Cardiac septum (tissue), 1 donor: ENCODE measurements around the gene GLDC. TPM values are rescaled to one million over a fixed set of nuclear protein-coding genes. Genes with fewer than 3 reads are reported as not detected.
"Not testable (repeated sequence)": the region's sequence is repeated elsewhere in the genome, so short reads cannot be mapped to it uniquely, and the experiment has no call there.

Source experiments
- DNase-seq: peaks from one replicate; pipeline ENCODE4 v3.0.0-alpha.2; 2020; ENCODE audit warnings: low spot score
- intact Hi-C: fragments of 100-400 bp; cut with DNase I; formaldehyde crosslinking; loops from one replicate; pipeline ENCODE4 v1.14.0; 2022
- long read RNA-seq: library from polyadenylated mRNA; unstranded; transcript quantifications from one replicate; pipeline ENCODE4 v2.0.0, GENCODE V29; 2021
- total RNA-seq: library from RNA; stranded (reverse); fragmentation: NEBNext Ultra II Directional; extraction: Animal tissue kit (Norgen Biotek cat#: 25700); gene quantifications from one replicate; pipeline ENCODE4 v1.2.1, GENCODE V29; 2021
- donor health status: DM: no; HTN: no; CAD: no.

The GLDC gene
- 0.11 TPM for total RNA-seq
- long read RNA-seq, partial matches to known transcripts: 1 of 1 reads
- long read RNA-seq, other reads (novel, unspliced or antisense): 0 of 1 reads

DNA sequence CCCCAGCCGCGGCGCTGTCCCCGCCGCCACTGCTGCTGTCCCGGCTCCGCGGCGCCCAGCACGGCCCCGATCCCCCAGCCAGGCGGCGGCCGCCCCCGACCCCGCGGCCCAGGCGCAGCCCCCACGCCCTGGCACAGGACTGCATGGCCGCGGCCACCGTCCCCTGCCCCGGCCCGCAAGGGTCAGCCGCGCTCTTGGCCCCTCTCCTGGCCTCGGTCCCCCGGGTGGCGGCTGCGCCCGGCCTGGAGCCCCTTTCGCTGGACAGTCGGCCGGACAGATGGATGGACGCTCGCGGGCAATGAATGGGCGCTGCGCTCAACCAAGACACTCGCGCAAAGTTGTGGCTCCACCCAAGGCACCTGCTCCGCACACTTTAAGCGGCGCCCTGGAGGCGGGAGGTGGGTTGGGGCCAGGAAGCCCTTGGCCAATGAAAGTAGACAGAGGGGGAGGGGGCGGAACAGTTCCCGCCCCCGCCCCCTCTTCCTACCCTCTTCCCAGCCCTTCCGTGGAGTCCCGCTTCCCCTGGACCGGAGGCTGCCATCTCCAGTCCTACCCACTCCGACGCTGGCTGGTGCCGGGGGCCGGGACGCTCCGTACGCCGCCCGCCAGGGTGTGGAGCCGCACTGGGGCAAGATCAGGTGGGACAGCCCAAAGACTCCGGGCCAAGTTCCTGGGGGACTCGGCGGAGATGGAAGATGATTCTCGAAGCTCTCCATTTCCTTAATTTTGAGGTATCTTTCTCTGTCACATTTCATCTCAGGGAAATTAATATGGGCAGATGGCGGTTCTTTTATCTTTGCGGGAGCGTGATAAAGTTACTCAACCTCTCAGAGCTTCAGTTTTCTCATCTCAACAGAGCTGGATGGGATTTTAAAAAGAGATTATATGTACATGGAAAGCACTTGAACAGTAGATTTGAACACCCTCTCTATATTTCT lies at the start of gene GLDC:
GLDC (minus strand) TSS at position 375 of the 938 bp plus-strand sequence; CDS start at position 145, 230 bp downstream.
- intact Hi-C loops: no loop called here
- DNase-seq: peak; percentile 75

DNA sequence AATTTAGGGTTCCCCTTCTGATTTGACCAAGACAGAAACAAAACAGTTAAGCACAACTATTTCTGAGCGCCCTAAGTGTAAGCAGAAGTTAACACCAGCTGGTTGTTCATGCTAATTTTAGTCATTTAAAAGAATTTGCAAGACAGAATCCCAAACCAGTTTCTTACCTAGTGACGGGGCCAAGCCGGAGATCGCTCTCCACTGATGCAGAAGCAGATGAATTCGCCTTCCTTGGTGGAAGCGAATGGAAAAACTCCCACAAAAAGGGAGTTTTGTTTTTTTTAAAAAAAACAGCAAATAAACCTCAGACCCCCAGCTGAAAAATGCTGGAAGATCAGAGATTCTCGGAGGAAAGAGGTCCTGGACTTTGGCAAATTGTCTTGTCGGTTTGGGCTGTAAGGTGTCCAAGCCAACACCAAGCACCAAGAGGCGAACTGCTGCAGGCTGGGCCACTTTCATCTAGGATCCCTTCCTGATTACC lies 47.4 kb upstream of the GLDC start:
- DNase-seq: no peak
- intact Hi-C loops: loop anchor here (2.0 kb wide), 1 partner anchor 20 kb away; no protein-coding TSS in a partner anchor

DNA sequence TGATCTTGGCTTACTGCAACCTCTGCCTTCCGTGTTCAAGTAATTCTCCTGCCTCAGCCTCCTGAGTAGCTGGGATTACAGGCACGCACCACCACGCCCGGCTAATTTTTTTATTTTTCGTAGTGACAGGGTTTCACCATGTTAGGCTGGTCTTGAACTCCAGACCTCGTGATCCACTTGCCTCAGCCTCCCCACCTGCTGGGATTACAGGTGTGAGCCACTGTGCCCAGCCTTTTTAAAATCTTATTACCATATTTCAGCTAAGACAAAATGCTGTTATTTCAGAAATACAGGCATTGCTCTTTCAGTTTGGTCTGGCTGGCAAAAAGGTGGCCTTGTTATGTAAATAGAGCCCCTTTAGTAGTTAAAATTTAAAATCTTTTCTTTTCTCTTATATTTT lies 46.9 kb upstream of the GLDC start:
- intact Hi-C loops: loop anchor here (2.0 kb wide), 1 partner anchor 20 kb away; no protein-coding TSS in a partner anchor
- no peak for DNase-seq

DNA sequence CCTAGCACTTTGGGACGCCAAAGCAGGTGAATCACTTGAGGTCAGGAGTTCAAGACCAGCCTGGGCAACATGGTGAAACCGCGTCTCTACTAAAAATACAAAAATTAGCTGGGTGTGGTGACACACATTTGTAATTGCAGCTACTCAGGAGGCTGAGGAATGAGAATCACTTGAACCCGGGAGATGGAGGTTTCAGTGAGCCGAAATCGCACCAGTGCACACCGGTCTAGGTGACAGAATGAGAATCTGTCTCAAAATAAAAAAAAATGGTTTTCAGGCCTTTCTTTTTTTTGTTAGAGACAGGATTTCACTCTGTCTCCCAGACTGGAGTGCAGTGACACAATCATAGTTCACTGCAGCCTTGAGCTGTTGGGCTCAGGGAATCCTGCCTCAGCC lies 45.1 kb upstream of the GLDC start:
- DNase-seq, intact Hi-C loops: not testable (repeated sequence)

DNA sequence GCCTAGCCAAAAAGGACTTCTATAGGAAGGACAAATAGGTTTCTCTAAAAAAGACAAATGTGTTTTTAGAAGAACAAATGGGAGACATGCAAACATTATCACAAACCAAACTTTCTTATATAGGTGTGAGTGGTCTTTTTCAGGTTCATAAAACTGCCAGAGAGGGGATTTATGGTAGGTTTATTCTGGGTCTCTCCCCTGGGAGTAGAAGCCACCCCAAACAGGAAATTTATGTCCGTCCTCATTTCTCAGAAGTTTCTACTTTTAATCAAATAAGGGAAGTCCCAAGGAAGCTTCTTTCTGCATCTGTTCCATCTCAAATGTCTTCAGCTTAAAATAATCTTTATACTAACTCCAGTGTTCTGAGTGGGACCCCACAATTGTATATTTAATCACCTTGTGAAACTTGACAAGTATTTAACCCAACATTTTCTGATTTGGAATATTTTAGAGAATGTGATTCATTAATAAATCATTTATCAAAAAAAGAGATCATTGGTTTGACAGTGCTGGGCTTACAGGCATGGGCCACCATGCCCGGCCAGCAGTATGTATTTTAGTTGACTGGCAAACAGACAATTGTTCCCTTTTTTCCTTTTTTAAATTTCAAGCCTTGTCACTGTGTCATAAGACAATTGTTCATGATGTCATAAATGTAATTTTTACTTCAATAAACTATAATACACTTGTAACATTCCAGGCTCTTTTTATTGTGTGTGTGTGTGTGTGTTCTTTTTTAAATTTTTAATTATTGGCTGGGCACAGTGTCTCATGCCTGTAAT lies 44.6 kb upstream of the GLDC start:
- intact Hi-C loops: no loop called here
- DNase-seq: no peak

DNA sequence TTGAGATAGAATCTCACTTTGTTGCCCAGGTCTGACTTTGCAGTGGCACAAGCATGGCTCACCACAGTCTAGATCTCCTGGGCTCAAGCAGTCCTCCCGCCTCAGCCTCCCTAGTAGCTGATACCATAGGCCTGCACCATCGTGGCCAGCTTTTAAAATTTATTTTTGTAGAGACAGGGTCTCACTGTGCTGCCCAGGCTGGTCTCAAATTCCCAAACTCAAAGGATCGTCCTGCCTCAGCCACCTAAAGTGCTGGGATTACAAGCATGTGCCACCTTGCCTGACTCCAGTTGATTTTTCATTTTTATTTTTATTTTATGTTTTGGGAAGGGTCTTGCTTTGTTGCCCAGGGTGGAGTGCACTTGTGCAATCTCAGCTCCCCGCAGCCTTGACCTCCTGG lies 41.7 kb upstream of the GLDC start:
- DNase-seq: no peak
- intact Hi-C loops: no loop called here

DNA sequence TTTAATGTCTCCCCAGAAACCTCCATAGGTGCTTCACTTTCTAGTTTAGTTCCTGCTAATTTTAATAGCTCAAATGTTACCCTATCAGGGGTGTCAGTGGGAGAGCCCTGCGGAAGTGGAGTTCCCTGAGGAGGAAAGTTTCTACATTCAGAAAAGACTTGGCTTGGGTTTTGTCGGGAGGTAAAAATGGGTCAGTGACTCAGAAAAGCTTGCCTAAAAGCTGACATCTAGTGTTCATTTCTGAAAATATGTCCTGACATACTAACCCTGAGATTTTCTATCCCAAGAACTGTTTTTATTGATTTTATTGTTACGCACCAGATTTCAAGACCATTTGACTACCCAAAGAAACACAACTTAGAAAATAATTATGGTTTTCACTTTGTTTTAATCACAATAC lies 40.9 kb upstream of the GLDC start:
- no peak for DNase-seq
- intact Hi-C loops: no loop called here

DNA sequence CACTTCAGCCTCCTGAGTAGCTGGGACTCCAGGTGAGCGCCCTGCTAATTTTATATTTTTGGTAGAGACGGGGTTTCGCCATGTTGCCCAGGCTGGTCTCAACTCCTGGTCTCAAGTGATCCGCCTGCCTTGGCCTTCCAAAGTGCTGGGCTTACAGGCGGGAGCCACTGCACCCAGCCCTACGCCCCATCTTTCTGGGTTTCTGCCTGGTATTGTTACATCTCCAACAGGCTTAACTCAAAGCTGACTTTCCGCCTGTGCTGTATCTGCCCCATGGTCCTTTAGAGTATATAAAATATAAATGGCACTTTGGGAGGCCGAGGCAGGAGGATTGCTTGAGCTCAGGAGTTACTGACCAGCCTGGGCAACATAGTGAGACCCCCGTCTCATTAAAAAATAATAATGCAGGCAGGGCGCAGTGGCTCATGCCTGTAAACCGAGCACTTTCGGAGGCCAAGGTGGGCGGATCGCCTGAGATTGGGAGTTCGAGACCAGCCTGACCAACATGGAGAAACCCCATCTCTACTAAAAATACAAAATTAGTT lies 36.5 kb upstream of the GLDC start:
- no peak for DNase-seq
- intact Hi-C loops: loop anchor here (2.0 to 5.0 kb wide), 3 partner anchors 23 to 270 kb away; partner anchors contain the start of genes KDM4C and UHRF2

DNA sequence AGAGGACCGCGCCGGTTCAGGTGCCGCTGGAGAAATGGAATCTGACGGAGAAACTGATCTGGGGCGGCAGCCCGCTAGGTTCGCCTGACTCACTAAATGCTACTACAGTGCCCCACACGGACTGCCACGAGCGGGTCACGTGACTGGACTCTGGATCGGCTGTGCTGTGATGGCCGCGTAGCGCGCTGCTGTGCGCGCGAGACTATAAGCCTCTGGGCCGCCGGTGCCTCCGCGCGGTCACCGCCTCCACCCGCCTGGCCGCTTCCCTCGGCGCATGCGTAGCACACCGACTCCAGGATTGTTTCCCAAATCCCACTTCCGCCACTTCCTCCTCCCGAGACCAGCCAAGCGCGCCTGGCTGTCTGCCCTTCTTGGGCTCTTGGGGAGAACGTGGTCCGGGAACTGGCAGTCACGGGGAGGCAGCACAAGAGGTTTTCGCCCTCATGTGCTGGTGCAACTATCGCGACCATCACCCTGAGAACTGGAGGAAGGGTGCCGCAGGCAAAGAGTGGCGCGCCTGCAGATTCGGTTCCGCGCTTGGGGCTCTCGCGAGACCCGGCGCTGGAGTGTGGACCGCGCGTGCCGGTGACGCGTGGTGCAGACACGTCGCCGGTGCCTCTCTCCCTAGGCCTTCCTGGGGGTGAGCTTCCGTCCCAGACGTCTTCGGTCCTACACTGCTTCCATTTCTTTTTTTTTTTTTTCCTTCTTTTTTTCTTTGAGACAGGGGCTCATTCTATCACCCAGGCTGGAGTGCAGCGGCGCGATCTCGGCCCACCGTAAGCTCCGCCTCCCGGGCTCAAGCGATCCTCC lies 35.8 kb upstream of the GLDC start:
- DNase-seq: peak; percentile 97
- intact Hi-C loops: loop anchor here (2.0 to 5.0 kb wide), 2 partner anchors 23 to 269 kb away; partner anchors contain the start of gene UHRF2

DNA sequence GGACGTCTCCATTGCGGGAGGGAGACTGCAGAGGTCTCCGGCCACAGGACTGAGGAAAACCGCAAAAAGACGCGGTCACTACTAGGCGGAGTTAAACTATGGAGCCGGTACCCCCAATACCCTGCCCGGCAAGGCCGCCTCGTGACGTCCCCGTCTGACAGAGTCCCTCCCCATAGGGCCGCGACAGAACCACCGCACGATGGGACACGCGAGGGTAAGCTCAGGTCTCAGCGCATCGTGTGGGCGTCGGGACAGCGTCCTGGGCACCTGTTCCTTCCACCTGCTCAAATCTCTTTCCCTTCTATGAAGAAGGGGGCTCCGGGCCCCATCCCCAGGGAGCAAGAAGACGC lies 35.2 kb upstream of the GLDC start:
- DNase-seq: no peak
- intact Hi-C loops: loop anchor here (2.0 to 5.0 kb wide), 2 partner anchors 24 to 268 kb away; partner anchors contain the start of gene UHRF2

DNA sequence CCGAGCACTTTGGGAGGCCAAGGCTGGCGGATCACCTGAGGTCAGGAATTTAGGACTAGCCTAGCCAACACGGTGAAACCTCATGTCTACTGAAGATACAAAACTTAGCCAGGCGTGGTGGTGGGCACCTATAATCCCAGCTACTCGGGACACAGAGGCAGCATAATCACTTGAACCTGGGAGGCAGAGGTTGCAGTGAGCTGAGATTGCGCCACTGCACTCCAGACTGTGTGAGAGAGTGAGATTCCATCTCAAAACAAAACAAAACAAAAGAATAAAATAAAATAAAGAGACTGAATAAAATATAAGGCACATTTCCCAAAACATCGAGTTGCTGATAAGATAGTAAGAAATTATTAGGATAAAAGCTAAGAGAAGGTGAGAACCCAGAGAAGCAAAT lies 32.3 kb upstream of the GLDC start:
- no peak for DNase-seq
- intact Hi-C loops: no loop called here

DNA sequence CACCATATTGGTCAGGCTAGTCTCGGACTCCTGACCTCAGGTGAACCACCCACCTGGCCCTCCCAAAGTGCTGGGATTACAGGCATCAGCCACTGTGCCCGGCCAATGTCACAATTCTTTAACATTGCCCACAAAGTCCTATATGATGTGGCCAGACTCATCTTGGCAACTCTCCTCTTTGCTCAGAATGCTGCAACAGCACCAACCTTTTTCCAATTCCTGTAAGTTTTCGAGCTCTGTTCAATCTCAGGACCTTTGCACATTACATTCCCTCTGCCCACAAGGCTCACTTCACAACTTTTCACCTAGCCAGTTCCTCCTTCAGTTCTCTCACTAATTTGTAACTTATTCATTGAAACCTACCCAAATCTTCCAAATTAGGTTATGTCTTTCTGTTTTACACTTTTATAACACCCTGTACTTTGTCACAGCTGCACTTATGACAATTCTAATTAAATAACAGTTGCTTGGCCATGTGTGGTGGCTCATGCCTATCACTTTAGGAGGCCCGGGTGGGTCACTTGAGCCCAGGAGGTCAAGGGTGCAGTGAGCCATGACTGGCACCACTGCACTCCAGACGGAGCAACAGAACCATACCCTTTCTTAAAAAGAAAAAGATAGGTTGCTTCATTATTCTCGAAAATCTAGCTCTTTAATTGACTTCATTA lies 30.9 kb upstream of the GLDC start:
- intact Hi-C loops: no loop called here
- DNase-seq: no peak

DNA sequence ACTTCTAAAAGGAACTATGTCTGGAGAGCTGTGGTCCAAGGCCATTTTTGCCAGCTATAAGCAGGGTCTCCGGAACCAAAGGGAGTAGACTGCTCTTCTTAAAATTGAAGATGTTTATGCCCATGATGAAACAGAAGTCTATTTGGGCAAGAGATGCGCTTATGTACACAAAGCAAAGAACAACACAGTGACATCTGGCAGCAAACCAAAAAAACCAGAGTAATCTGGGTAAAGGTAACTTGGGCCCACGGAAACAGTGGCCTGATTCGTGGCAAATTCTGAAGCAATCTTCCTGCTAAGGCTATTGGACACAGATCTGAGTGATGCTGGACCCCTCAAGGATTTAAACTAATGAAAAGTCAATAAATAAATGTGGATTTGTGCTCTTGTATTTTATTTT lies 29.7 kb upstream of the GLDC start:
- intact Hi-C loops: no loop called here
- no peak for DNase-seq

DNA sequence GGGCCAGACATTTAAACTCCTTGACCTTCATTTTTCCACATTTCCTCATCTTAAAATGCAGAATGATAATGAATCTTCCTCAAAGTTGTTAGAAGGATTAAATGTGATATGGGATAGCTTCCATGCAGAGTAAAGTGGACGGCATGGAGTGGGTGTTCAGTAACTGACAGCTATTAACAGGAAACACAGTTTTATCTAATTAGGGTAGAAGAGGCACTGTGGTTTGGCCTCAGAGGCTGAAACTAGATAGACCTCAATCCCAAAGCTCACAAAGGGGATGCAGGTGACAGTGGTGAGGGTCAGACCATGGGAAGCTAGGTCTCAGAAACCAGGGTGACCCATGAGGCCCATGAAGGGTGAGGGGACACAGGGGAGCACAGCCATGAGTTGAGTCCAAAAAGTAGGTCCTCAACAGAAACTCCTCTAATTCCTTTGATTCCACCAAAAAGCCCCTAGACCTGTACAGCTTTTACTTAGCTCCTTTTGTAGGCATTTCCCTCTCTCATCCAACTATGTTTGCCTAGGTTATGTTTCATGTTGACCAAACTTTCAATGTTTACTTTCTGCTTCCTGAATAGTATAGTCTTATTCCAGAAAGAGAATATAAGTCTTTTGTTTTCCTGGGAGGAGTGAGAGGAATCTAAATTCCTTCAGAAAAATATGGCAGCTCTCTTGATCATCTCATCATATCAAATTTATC lies 27.9 kb upstream of the GLDC start:
- intact Hi-C loops: loop anchor here (2.0 kb wide), 1 partner anchor 19 kb away; no protein-coding TSS in a partner anchor
- DNase-seq: no peak

DNA sequence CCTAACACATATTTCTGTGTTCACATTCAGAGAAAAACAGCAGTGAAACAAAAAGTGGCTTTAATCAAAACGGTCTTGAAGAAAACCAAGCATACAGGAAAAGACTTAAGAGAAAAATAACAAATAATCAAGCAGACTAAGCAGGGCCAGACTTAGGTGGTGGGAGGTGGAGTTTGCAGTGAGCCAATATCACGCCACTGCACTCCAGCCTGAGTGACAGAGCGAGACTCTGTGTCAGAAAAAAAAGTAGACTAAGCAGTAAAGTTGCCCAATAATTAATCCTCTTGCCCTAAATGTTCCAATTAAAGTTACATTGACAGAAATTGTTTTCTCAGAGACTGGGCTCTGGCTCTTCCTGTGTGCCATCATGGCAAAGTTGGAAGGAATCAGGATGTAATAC lies 26.6 kb upstream of the GLDC start:
- intact Hi-C loops: loop anchor here (2.0 kb wide), 1 partner anchor 21 kb away; no protein-coding TSS in a partner anchor
- no peak for DNase-seq

DNA sequence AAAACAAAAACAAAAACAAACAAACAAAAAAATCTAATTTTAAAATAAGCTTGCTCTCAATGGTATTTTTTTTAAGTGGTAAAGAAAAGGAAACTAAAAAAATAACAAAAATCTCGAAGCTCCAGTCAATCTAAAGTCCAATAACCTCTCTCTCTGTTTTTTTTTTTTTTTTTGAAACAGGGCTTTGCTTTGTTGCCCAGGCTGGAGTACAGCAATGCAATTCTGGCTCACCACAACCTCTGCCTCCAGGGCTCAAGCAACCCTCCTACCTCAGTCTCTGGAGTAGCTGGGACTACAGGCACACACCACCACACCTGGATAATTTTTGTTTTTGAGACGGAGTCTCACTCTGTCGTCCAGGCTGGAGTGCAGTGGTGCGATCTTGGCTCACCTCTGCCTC lies 25.9 kb upstream of the GLDC start:
- intact Hi-C loops: no loop called here
- DNase-seq: no peak

DNA sequence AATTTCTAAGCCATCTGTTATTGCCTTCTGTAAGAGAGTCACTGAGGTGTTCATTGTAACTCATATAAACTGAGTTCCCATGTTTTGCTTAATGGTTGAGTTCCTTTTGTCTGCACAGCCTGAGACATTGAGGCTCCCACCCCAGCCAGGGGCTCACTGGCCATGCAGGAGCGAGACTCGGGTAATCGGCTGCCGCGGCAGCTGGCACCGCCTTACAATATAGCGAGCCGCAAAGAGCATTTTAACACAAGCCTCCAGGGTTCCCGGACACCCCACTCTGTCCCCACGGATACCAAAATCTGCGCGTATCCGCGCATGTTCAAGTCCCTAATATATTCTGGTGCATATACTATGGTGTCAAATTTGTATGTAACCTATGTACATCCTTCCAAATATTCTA lies 24.4 kb upstream of the GLDC start:
- intact Hi-C loops: loop anchor here (5.0 to 10.0 kb wide), 2 partner anchors 83 to 315 kb away; no protein-coding TSS in a partner anchor
- DNase-seq: no peak
